Kidney epithelial cell (primary cell): ENCODE results near the gene UXS1. TPM values are rescaled to one million over a fixed set of nuclear protein-coding genes. Genes with fewer than 3 reads are reported as not detected.

Source experiments
- DNase-seq: peaks from one replicate; pipeline ENCODE4 v3.0.0-alpha.2; 2010; ENCODE audit warnings: low read depth
- H3K27me3 ChIP-seq: 2 replicates; pipeline ENCODE4 v1.6.0; 2011; ENCODE audit warnings: low read length; ENCODE audit not compliant: control insufficient read depth, insufficient read depth
- H3K36me3 ChIP-seq: 2 replicates; pipeline ENCODE4 v1.5.1; 2011; ENCODE audit warnings: low read length; ENCODE audit not compliant: control insufficient read depth, insufficient read depth
- H3K4me3 ChIP-seq: 2 replicates; pipeline ENCODE4 v1.5.1; 2011; ENCODE audit warnings: low read depth, mild to moderate bottlenecking, control low read depth, low read length
- total RNA-seq: library from RNA; depleted of rRNA; stranded (reverse); fragments of >200 nt; gene quantifications from 2 replicates; pipeline ENCODE4 v1.2.3, GENCODE V29; 2015
- TF ChIP-seq, protein P1 (sequence below): IDR thresholded peaks from 2 replicates; pipeline ENCODE4 v1.5.1; 2011; ENCODE audit warnings: mild to moderate bottlenecking, moderate library complexity, low read length, control low read depth, inconsistent platforms; ENCODE audit not compliant: insufficient read depth, poor library complexity, severe bottlenecking

UXS1 gene
- total RNA-seq, 1 donor from 2014 or later = 73.3 TPM

DNA sequence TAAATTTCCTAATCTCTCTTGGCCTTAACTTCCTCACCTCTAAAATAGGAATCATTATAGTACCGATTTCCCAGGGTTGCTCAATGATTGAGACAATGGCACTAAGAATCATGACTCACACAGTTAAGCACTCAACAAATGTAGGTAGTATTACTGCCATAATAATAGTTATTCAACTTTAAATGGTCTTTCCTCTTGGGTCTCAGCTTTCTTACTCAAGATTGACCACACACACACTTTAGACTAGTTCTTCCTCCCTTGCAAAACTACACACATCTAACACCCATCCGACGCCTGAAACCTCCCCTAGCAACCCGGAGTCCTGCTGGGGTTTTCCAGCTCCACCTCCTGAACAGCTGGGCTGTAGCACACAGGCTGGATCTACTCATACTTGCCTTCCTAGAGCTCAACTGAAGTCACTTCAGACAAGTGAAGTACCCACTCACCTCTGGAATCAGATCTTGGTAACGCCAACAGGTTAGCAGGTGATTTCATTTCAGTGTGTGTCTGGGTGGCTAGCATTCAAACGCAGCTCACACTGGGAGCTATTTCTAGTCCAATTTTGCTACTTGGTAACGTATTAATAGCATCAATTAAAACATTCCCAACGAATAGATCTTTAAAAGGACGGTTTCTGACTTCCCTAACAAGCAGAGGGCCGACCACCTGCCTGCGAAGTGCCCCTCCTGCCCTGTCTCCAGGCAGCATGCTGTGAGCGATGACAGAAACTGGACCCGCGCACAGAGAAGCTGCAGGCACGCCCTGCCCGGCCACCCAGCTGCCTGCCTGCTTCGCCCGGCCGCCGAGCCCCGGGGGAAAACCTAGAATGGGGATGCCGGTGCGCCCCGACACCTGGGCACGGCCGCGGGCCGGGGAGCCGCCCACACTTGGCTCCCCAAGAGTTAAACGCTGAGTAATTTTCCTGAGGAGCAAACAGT, 1.1 kb downstream of the UXS1 start:
- Histone ChIP-seq H3K4me3 (peak overlapping the region; percentile 87), H3K27me3 (no peaks in the 10 kb centered on the region), H3K36me3 (no peaks in the 10 kb centered on the region)
- peak; percentile 83 for DNase-seq
- TF ChIP-seq, protein P1, sequence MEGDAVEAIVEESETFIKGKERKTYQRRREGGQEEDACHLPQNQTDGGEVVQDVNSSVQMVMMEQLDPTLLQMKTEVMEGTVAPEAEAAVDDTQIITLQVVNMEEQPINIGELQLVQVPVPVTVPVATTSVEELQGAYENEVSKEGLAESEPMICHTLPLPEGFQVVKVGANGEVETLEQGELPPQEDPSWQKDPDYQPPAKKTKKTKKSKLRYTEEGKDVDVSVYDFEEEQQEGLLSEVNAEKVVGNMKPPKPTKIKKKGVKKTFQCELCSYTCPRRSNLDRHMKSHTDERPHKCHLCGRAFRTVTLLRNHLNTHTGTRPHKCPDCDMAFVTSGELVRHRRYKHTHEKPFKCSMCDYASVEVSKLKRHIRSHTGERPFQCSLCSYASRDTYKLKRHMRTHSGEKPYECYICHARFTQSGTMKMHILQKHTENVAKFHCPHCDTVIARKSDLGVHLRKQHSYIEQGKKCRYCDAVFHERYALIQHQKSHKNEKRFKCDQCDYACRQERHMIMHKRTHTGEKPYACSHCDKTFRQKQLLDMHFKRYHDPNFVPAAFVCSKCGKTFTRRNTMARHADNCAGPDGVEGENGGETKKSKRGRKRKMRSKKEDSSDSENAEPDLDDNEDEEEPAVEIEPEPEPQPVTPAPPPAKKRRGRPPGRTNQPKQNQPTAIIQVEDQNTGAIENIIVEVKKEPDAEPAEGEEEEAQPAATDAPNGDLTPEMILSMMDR = no peak

DNA sequence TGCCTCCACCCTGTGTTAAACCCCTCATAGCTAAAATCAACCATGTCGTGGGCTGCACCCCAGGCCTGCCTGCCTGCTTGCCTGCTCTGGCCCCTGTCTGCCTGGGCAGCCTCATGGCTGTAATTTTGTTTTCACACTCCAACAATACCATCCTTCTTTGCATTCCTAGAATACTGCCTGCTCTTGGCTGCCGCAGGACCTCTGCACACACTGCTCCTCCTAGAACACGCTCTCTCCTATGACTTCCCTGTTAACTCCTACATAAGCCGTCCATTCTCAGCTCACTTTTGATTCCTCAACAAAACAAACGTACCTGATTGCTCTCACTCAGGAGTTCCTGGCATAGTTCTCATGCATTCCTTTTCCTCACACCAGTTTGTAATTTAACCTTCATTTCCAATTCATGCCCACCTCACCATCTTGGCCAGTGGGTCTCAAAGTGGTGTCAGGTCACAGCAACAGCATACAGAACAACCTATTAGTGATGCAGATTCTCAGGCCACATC, 2.5 kb downstream of the UXS1 start:
- TF ChIP-seq, protein P1 = no peak
- DNase-seq = no peak
- H3K27me3 ChIP-seq = no peaks in the 10 kb centered on the region

GRCh38 chr2:106189764-106190468, 4.2 kb downstream of the UXS1 start:
- no peaks in the 10 kb centered on the region for H3K27me3 ChIP-seq
- DNase-seq = no peak
- TF ChIP-seq, protein P1 = no peak
- H3K36me3 ChIP-seq = no peaks in the 10 kb centered on the region
- H3K4me3 ChIP-seq = no peak overlapping the region

More for the DNA sequence above, 2.5 kb downstream of the UXS1 start:
- H3K4me3 ChIP-seq = no peak overlapping the region
- H3K36me3 ChIP-seq = no peaks in the 10 kb centered on the region

GRCh38 chr2:106189325-106189724, 4.8 kb downstream of the UXS1 start:
- TF ChIP-seq, protein P1 = no peak

DNA sequence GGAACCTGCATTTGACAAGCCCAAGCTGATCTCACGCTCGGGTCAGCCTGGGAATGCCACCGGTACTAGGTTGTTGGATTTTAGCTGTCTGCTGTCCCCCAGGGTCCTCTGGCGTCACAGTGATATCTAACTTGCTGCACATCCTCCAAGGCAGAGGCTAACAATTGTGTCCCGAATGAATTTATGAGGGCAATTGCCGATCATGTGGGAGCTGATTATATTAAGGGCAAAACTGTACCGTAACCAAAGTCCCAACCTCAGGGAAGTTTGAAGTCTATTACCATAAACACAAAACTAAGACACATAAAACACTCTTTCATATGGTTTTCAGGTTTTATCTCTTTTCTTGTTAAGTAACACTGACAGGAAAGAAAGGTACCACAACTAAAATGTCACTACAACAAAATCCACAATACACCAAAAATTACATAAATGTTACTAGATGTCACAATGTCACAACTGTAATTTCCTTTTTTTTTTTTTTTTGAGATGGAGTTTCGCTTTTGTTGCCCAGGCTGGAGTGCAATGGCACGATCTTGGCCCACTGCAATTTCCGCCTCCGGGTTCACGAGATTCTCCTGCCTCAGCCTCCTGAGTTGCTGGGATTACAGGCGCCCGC, 6.7 kb downstream of the UXS1 start:
- Histone ChIP-seq H3K4me3 (no peak overlapping the region), H3K36me3 (no peaks in the 10 kb centered on the region), H3K27me3 (no peaks in the 10 kb centered on the region)
- TF ChIP-seq, protein P1 = no peak
- no peak for DNase-seq

More at GRCh38 chr2:106189325-106189724, 4.8 kb downstream of the UXS1 start:
- Histone ChIP-seq H3K27me3 (no peaks in the 10 kb centered on the region), H3K36me3 (no peaks in the 10 kb centered on the region), H3K4me3 (no peak overlapping the region)
- no peak for DNase-seq
